Breast epithelium (tissue), 3 donors: ENCODE data around the gene HSCB.
"Not testable (repeated sequence)": the region's sequence is repeated elsewhere in the genome, so short reads cannot be mapped to it uniquely, and the experiment has no call there.

ENCODE experiments used
- POLR2A ChIP-seq: fragments of 450-650 bp; IDR thresholded peaks from one replicate; pipeline ENCODE4 v1.6.1; 2016; ENCODE audit warnings: antibody characterized with exemption, mild to moderate bottlenecking, moderate library complexity
- TF ChIP-seq, protein P1 (sequence below), 3 donors: fragments of 450-650 bp; IDR thresholded peaks; one replicate each; pipeline ENCODE4 v1.5.1; 2016 to 2017; ENCODE audit warnings: antibody characterized with exemption in 3 of 3, mild to moderate bottlenecking in 3 of 3, moderate library complexity in 3 of 3

DNA sequence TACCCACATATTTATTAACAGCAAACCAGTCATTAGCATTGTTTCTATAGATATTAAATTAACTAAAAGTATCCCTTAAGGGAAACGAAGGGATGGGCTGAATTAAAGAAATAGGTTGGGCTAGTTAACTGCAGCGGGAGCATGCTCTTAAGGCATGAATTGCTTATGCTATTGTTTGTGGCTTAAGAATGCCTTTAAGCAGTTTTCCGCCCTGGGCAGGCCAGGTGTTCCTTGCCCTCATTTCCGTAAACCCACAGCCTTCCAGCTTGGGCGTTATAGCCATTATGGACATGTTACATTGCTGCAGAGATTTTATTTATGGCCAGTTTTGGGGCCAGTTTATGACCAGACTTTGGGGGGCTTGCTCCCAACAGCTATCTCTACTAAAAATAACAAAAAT lies 63.6 kb downstream of the HSCB start:
- TF ChIP-seq, protein P1, sequence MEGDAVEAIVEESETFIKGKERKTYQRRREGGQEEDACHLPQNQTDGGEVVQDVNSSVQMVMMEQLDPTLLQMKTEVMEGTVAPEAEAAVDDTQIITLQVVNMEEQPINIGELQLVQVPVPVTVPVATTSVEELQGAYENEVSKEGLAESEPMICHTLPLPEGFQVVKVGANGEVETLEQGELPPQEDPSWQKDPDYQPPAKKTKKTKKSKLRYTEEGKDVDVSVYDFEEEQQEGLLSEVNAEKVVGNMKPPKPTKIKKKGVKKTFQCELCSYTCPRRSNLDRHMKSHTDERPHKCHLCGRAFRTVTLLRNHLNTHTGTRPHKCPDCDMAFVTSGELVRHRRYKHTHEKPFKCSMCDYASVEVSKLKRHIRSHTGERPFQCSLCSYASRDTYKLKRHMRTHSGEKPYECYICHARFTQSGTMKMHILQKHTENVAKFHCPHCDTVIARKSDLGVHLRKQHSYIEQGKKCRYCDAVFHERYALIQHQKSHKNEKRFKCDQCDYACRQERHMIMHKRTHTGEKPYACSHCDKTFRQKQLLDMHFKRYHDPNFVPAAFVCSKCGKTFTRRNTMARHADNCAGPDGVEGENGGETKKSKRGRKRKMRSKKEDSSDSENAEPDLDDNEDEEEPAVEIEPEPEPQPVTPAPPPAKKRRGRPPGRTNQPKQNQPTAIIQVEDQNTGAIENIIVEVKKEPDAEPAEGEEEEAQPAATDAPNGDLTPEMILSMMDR (IDR thresholded peaks at IDR 0.05) = not testable (repeated sequence)
- not testable (repeated sequence) for TF ChIP-seq POLR2A
